ENCODE measurements around the gene A3GALT2. TPM values are rescaled to one million over a fixed set of nuclear protein-coding genes. Genes with fewer than 3 reads are reported as not detected.

Gene A3GALT2
- total RNA-seq, 1 experiment from 2014 or later = not detected

GRCh38 chr1:33296824-33297223 lies 24.1 kb downstream of the A3GALT2 start:
- no TSS peak for BruUV-seq (replicated peaks)
- ChIA-PET POLR2A (ENCODE audit: unreplicated experiment) (no interaction called here), CTCF (interaction anchor here (0.6 to 1.4 kb wide), 3 partner anchors 59 to 536 kb away, joined by 5 to 8 read pairs (median 6); no protein-coding TSS in a partner anchor)
- no peak for DNase-seq
- H3F3A ChIP-seq (ENCODE audit: insufficient read depth, low read depth) = peaks cover 3% of the 10 kb centered on the region; the same call in 1 of the 2 replicates
- intact Hi-C loops (cut with micrococcal nuclease; ENCODE audit: unreplicated experiment) = loop anchor here (5.0 kb wide), 3 partner anchors 160 to 315 kb away; no protein-coding TSS in a partner anchor
- no peak overlapping the region for H3K4me3 ChIP-seq
- H4K20me1 ChIP-seq (ENCODE audit: insufficient read depth) = no peaks in the 10 kb centered on the region
- no peak overlapping the region for H3K4me2 ChIP-seq
- no peaks in the 10 kb centered on the region for H3K9me2 ChIP-seq (ENCODE audit: insufficient read depth)
- no peaks in the 10 kb centered on the region for H3K4me1 ChIP-seq (replicated peaks; ENCODE audit: insufficient read depth)
- H3K36me3 ChIP-seq (ENCODE audit: low read depth) = no peaks in the 10 kb centered on the region
- no peaks in the 10 kb centered on the region for H3K27me3 ChIP-seq (ENCODE audit: insufficient read depth, low read depth)
- no peak overlapping the region for H2AFZ ChIP-seq
- H3K27ac ChIP-seq = no peak overlapping the region
- TF ChIP-seq CTCF (conservative IDR thresholded peaks at IDR 0.05) = no peak
- no peak for TF ChIP-seq EZH2 (IDR thresholded peaks at IDR 0.05; ENCODE audit: low read depth)
- H3K9me3 ChIP-seq (ENCODE audit: insufficient read depth, low read depth) = no peaks in the 10 kb centered on the region
- H3K79me2 ChIP-seq (ENCODE audit: low read depth) = no peaks in the 10 kb centered on the region

DNA sequence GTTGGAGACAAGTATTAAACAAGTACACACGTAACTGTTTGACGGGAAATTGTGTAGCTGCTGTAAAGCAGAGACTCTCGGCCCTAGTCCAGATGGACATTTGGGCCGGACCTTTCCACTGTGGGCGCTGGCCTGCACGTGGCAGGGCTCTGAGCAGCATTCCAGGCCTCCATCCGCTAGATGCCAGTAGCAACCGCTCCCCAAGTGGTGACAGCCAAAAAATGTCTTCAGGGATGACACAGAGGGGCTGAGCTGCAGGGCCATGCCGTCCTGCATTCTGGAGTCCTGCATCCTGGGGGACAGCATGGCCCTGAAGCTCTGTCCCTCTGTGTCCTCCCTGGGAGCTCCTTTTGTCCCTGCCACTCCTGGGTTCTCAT lies 24.8 kb downstream of the A3GALT2 start:
- TF ChIP-seq CTCF (conservative IDR thresholded peaks at IDR 0.05) (no peak), EZH2 (IDR thresholded peaks at IDR 0.05; ENCODE audit: low read depth) (no peak)
- Histone ChIP-seq H2AFZ (no peak overlapping the region), H3K4me3 (no peak overlapping the region), H3K27ac (no peak overlapping the region), H3K79me2 (ENCODE audit: low read depth) (no peaks in the 10 kb centered on the region), H3K36me3 (ENCODE audit: low read depth) (no peaks in the 10 kb centered on the region), H3K4me2 (no peak overlapping the region), H3K9me2 (ENCODE audit: insufficient read depth) (no peaks in the 10 kb centered on the region), H3K9me3 (ENCODE audit: insufficient read depth, low read depth) (no peaks in the 10 kb centered on the region), H3F3A (ENCODE audit: insufficient read depth, low read depth) (no peaks in the 10 kb centered on the region), H3K4me1 (replicated peaks; ENCODE audit: insufficient read depth) (no peaks in the 10 kb centered on the region), H3K27me3 (ENCODE audit: insufficient read depth, low read depth) (no peaks in the 10 kb centered on the region), H4K20me1 (ENCODE audit: insufficient read depth) (no peaks in the 10 kb centered on the region)
- BruUV-seq (replicated peaks) = no TSS peak
- intact Hi-C loops (cut with micrococcal nuclease; ENCODE audit: unreplicated experiment) = loop anchor here (5.0 kb wide), 3 partner anchors 161 to 316 kb away; no protein-coding TSS in a partner anchor
- DNase-seq = no peak
- ChIA-PET CTCF (interaction anchor here (0.6 to 1.7 kb wide), 8 partner anchors 17 to 775 kb away, joined by 3 to 8 read pairs (median 6); no protein-coding TSS in a partner anchor), POLR2A (ENCODE audit: unreplicated experiment) (no interaction called here)

GRCh38 chr1:33295450-33296081 lies 25.3 kb downstream of the A3GALT2 start:
- no peaks in the 10 kb centered on the region for H3K9me2 ChIP-seq (ENCODE audit: insufficient read depth)
- POLR2A ChIA-PET (ENCODE audit: unreplicated experiment) = no interaction called here
- H3K9me3 ChIP-seq (ENCODE audit: insufficient read depth, low read depth) = no peaks in the 10 kb centered on the region
- H3K4me1 ChIP-seq (replicated peaks; ENCODE audit: insufficient read depth) = no peaks in the 10 kb centered on the region
- H3K4me3 ChIP-seq = no peak overlapping the region
- peak; percentile 61 to 82 for DNase-seq
- H2AFZ ChIP-seq = no peak overlapping the region
- no peak overlapping the region for H3K4me2 ChIP-seq
- no peaks in the 10 kb centered on the region for H4K20me1 ChIP-seq (ENCODE audit: insufficient read depth)
- H3K27ac ChIP-seq = no peak overlapping the region
- no peak for TF ChIP-seq EZH2 (IDR thresholded peaks at IDR 0.05; ENCODE audit: low read depth)
- TF ChIP-seq CTCF (conservative IDR thresholded peaks at IDR 0.05) = peak; percentile 97
- no peaks in the 10 kb centered on the region for H3F3A ChIP-seq (ENCODE audit: insufficient read depth, low read depth)
- intact Hi-C loops (cut with micrococcal nuclease; ENCODE audit: unreplicated experiment) = loop anchor here (1.0 to 5.0 kb wide), 6 partner anchors 72 to 317 kb away; no protein-coding TSS in a partner anchor
- H3K27me3 ChIP-seq (ENCODE audit: insufficient read depth, low read depth) = no peaks in the 10 kb centered on the region
- no peaks in the 10 kb centered on the region for H3K79me2 ChIP-seq (ENCODE audit: low read depth)
- no TSS peak for BruUV-seq (replicated peaks)
- no peaks in the 10 kb centered on the region for H3K36me3 ChIP-seq (ENCODE audit: low read depth)
- CTCF ChIA-PET = interaction anchor here (0.6 to 1.7 kb wide), 8 partner anchors 18 to 1525 kb away, joined by 3 to 10 read pairs (median 5); no protein-coding TSS in a partner anchor

Measured in PC-9 (cell line).